GM23248 (cell line): ENCODE measurements around the gene SNTG2. TPM values are rescaled to one million over a fixed set of nuclear protein-coding genes. Genes with fewer than 3 reads are reported as not detected.

Source experiments
- DNase-seq: peaks from one replicate; pipeline ENCODE4 v3.0.0-alpha.2; 2015
- H2AFZ ChIP-seq: fragments of 200-600 bp; sonication (generic); 2 replicates; pipeline ENCODE4 v1.6.1; 2016; ENCODE audit warnings: antibody characterized with exemption
- H3F3A ChIP-seq: fragments of 200-600 bp; sonication (generic); 2 replicates; pipeline ENCODE4 v1.6.1; 2016; ENCODE audit warnings: mild to moderate bottlenecking, antibody characterized with exemption, mixed run types; ENCODE audit not compliant: insufficient read depth
- H3K27ac ChIP-seq: fragments of 200-600 bp; sonication (generic); 2 replicates; pipeline ENCODE4 v1.5.1; 2016; ENCODE audit warnings: mild to moderate bottlenecking
- H3K27me3 ChIP-seq: fragments of 200-600 bp; sonication (generic); replicated peaks from 2 replicates; pipeline ENCODE4 v1.6.1; 2016; ENCODE audit warnings: mild to moderate bottlenecking; ENCODE audit not compliant: insufficient read depth
- H3K36me3 ChIP-seq: fragments of 200-600 bp; sonication (generic); 2 replicates; pipeline ENCODE4 v1.6.1; 2016; ENCODE audit warnings: low read depth, mild to moderate bottlenecking
- H3K4me1 ChIP-seq: fragments of 200-600 bp; sonication (generic); 2 replicates; pipeline ENCODE4 v1.6.1; 2016; ENCODE audit warnings: mild to moderate bottlenecking; ENCODE audit not compliant: insufficient read depth
- H3K4me2 ChIP-seq: fragments of 200-600 bp; sonication (generic); one replicate; pipeline ENCODE4 v1.6.1; 2016; ENCODE audit warnings: mild to moderate bottlenecking; ENCODE audit not compliant: unreplicated experiment
- H3K4me3 ChIP-seq: fragments of 200-600 bp; sonication (generic); 2 replicates; pipeline ENCODE4 v1.5.1; 2016; ENCODE audit warnings: mild to moderate bottlenecking
- H3K79me2 ChIP-seq: fragments of 200-600 bp; sonication (generic); 2 replicates; pipeline ENCODE4 v1.6.1; 2016; ENCODE audit warnings: mild to moderate bottlenecking; ENCODE audit not compliant: insufficient read depth
- H3K9ac ChIP-seq: fragments of 200-600 bp; sonication (generic); 2 replicates; pipeline ENCODE4 v1.6.1; 2016; ENCODE audit warnings: mild to moderate bottlenecking
- H3K9me2 ChIP-seq: fragments of 200-600 bp; sonication (generic); 2 replicates; pipeline ENCODE4 v1.6.1; 2016; ENCODE audit warnings: mixed run types, mild to moderate bottlenecking, moderate library complexity; ENCODE audit not compliant: insufficient read depth
- H3K9me3 ChIP-seq: fragments of 200-600 bp; sonication (generic); one replicate; pipeline ENCODE4 v1.6.1; 2017; ENCODE audit warnings: low read depth
- H4K20me1 ChIP-seq: fragments of 200-600 bp; sonication (generic); 2 replicates; pipeline ENCODE4 v1.6.0; 2016; ENCODE audit not compliant: insufficient read depth
- EZH2 ChIP-seq: fragments of 200-600 bp; sonication (generic); IDR thresholded peaks from 2 replicates; pipeline ENCODE4 v1.6.1; 2018; ENCODE audit warnings: antibody characterized with exemption, mild to moderate bottlenecking; ENCODE audit not compliant: insufficient read depth, poor library complexity, severe bottlenecking
- EZH2phosphoT487 ChIP-seq: fragments of 200-600 bp; sonication (generic); IDR thresholded peaks from 2 replicates; pipeline ENCODE4 v1.6.1; 2018; ENCODE audit warnings: antibody characterized with exemption, moderate library complexity, mild to moderate bottlenecking, low read depth; ENCODE audit not compliant: insufficient read depth
- WGBS, 2 experiments: methylation state at CpG; one replicate each; pipeline ENCODE4 v1.1.6; 2015 to 2017; ENCODE audit warnings: low lambda C conversion rate in 2 of 2, low coverage in 1 of 2; ENCODE audit errors: missing lambda C conversion rate in 2 of 2; 5-methylcytosine and 5-hydroxymethylcytosine counted together
- in situ Hi-C: fragments of 300-500 bp; cut with MboI; formaldehyde crosslinking; loops from 2 replicates; pipeline ENCODE4 v1.15.0; 2020
- polyA plus RNA-seq: library from polyadenylated mRNA; unstranded; fragments of >200 nt; fragmentation: Nextera tagmentation; extraction: Ambion mirVana; gene quantifications from 2 replicates; pipeline ENCODE4 v1.2.1, GENCODE V29; 2016
- total RNA-seq: library from RNA; depleted of rRNA; stranded (reverse); fragments of >200 nt; shearing (Covaris generic); gene quantifications from 2 replicates; pipeline ENCODE4 v1.2.3, GENCODE V29; 2014

SNTG2 gene
- total and polyA plus RNA-seq, 2 experiments from 2014 or later = not detected

- Histone ChIP-seq H3K79me2 (no peaks in the 10 kb centered on the region), H4K20me1 (no peaks in the 10 kb centered on the region), H3K9me3 (peaks cover 4% of the 10 kb centered on the region), H3F3A (peaks cover 15% of the 10 kb centered on the region; the same call in 1 of the 2 replicates), H3K4me2 (no peak overlapping the region), H3K4me1 (peaks cover 8% of the 10 kb centered on the region; the same call in 1 of the 2 replicates), H3K9me2 (no peaks in the 10 kb centered on the region), H3K4me3 (no peak overlapping the region), H3K27me3 (0 out of 2 replicates have a peak, but pooled peaks cover 4% of the 10 kb centered on the region), H3K36me3 (no peaks in the 10 kb centered on the region), H3K27ac (no peak overlapping the region), H2AFZ (no peak overlapping the region), H3K9ac (no peak overlapping the region)
- in situ Hi-C loops = no loop called here
- WGBS, 2 experiments = 33 to 38% methylated on average over 4 of the region's 4 CpGs
- no peak for DNase-seq
- TF ChIP-seq EZH2phosphoT487 = no peak
- TF ChIP-seq EZH2 = no peak
Measured at GRCh38 chr2:1046067-1046466, 95.4 kb downstream of the SNTG2 start.

- 0% methylated on average over 1 of the region's 1 CpG for WGBS, 2 experiments
- TF ChIP-seq EZH2phosphoT487 (no peak), EZH2 (no peak)
- in situ Hi-C loops = no loop called here
- Histone ChIP-seq H4K20me1 (no peaks in the 10 kb centered on the region), H3K4me3 (no peak overlapping the region), H3K9me2 (no peaks in the 10 kb centered on the region), H3F3A (peaks cover 15% of the 10 kb centered on the region; the same call in 1 of the 2 replicates), H3K27me3 (0 out of 2 replicates have a peak, but pooled peaks cover 4% of the 10 kb centered on the region), H3K9me3 (peaks cover 4% of the 10 kb centered on the region), H3K4me1 (peaks cover 8% of the 10 kb centered on the region; the same call in 1 of the 2 replicates), H3K27ac (no peak overlapping the region), H3K36me3 (no peaks in the 10 kb centered on the region), H3K4me2 (no peak overlapping the region), H2AFZ (peak overlapping the region; percentile 39; the same call in 1 of the 2 replicates), H3K9ac (no peak overlapping the region), H3K79me2 (no peaks in the 10 kb centered on the region)
- peak; percentile 41 for DNase-seq
Measured at GRCh38 chr2:1047485-1047884, 96.8 kb downstream of the SNTG2 start.

GRCh38 chr2:1049691-1050090 is 99.0 kb downstream of the SNTG2 start:
- in situ Hi-C loops = no loop called here
- no peaks in the 10 kb centered on the region for H3K9me2 ChIP-seq
- H3K4me1 ChIP-seq = peaks cover 17% of the 10 kb centered on the region
- H3F3A ChIP-seq = peaks cover 20% of the 10 kb centered on the region; the same call in 1 of the 2 replicates
- H3K27me3 ChIP-seq = 0 out of 2 replicates have a peak, but pooled peaks cover 2% of the 10 kb centered on the region
- H3K79me2 ChIP-seq = no peaks in the 10 kb centered on the region
- H2AFZ ChIP-seq = no peak overlapping the region
- DNase-seq = peak; percentile 7
- H3K36me3 ChIP-seq = no peaks in the 10 kb centered on the region
- no peak overlapping the region for H3K27ac ChIP-seq
- H4K20me1 ChIP-seq = no peaks in the 10 kb centered on the region
- TF ChIP-seq EZH2 (no peak), EZH2phosphoT487 (no peak)
- no peak overlapping the region for H3K4me3 ChIP-seq
- H3K9me3 ChIP-seq = peaks cover 4% of the 10 kb centered on the region
- no peak overlapping the region for H3K4me2 ChIP-seq
- H3K9ac ChIP-seq = no peak overlapping the region
- 61 to 64% methylated on average over 2 of the region's 2 CpGs for WGBS, 2 experiments

- Histone ChIP-seq H3F3A (peaks cover 29% of the 10 kb centered on the region), H3K9me2 (no peaks in the 10 kb centered on the region), H3K79me2 (no peaks in the 10 kb centered on the region), H3K27ac (no peak overlapping the region), H3K27me3 (no peaks in the 10 kb centered on the region), H3K9me3 (peaks cover 4% of the 10 kb centered on the region), H4K20me1 (no peaks in the 10 kb centered on the region), H3K4me3 (no peak overlapping the region), H3K36me3 (no peaks in the 10 kb centered on the region), H3K4me1 (peaks cover 29% of the 10 kb centered on the region), H3K9ac (no peak overlapping the region), H3K4me2 (no peak overlapping the region), H2AFZ (peak overlapping the region; percentile 39; the same call in 1 of the 2 replicates)
- in situ Hi-C loops = no loop called here
- DNase-seq = peak; percentile 34
- TF ChIP-seq EZH2 (no peak), EZH2phosphoT487 (no peak)
- 29 to 31% methylated on average over 3 of the region's 3 CpGs for whole genome bisulfite sequencing, 2 experiments
Measured at GRCh38 chr2:1051075-1051474, 100.4 kb downstream of the SNTG2 start.

GRCh38 chr2:1052771-1053191 is 102.1 kb downstream of the SNTG2 start:
- Histone ChIP-seq H3K27me3 (no peaks in the 10 kb centered on the region), H3K4me3 (no peak overlapping the region), H3K4me1 (peaks cover 21% of the 10 kb centered on the region), H3K79me2 (no peaks in the 10 kb centered on the region), H3F3A (peaks cover 21% of the 10 kb centered on the region), H3K9me3 (no peaks in the 10 kb centered on the region), H3K9ac (no peak overlapping the region), H2AFZ (peak overlapping the region; percentile 62), H4K20me1 (no peaks in the 10 kb centered on the region), H3K36me3 (no peaks in the 10 kb centered on the region), H3K27ac (no peak overlapping the region), H3K9me2 (no peaks in the 10 kb centered on the region), H3K4me2 (no peak overlapping the region)
- in situ Hi-C loops = no loop called here
- DNase-seq = peak; percentile 12
- TF ChIP-seq EZH2 (no peak), EZH2phosphoT487 (no peak)
- WGBS, 2 experiments = 61% methylated on average over 8 of the region's 8 CpGs
